Measurements from ENCODE around the gene MYO1G.

MYO1G gene

DNA sequence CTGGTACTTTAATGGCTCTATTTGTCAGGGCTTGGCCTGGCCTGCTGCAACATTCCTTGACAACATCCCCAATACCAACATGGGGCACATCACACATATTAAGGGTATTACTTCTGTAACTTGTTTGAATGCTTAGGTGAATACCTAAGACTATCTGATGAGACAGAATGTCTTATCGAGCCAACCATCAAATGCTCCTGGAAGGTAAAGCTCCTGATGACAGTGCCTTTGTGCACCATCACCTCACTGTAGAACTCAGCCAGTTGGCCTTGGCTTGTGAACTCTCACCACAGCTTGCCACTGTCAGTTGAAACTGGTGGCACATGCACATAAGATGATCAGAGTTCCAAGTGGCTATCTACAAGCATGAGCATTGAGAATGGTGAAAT is 3.7 kb upstream of the MYO1G start:
- no peak for DNase-seq (ENCODE audit: extremely low read depth, low read depth)
- TF ChIP-seq, protein P1, sequence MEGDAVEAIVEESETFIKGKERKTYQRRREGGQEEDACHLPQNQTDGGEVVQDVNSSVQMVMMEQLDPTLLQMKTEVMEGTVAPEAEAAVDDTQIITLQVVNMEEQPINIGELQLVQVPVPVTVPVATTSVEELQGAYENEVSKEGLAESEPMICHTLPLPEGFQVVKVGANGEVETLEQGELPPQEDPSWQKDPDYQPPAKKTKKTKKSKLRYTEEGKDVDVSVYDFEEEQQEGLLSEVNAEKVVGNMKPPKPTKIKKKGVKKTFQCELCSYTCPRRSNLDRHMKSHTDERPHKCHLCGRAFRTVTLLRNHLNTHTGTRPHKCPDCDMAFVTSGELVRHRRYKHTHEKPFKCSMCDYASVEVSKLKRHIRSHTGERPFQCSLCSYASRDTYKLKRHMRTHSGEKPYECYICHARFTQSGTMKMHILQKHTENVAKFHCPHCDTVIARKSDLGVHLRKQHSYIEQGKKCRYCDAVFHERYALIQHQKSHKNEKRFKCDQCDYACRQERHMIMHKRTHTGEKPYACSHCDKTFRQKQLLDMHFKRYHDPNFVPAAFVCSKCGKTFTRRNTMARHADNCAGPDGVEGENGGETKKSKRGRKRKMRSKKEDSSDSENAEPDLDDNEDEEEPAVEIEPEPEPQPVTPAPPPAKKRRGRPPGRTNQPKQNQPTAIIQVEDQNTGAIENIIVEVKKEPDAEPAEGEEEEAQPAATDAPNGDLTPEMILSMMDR (IDR thresholded peaks at IDR 0.05; ENCODE audit: low read depth, low read length), result no peak

DNA sequence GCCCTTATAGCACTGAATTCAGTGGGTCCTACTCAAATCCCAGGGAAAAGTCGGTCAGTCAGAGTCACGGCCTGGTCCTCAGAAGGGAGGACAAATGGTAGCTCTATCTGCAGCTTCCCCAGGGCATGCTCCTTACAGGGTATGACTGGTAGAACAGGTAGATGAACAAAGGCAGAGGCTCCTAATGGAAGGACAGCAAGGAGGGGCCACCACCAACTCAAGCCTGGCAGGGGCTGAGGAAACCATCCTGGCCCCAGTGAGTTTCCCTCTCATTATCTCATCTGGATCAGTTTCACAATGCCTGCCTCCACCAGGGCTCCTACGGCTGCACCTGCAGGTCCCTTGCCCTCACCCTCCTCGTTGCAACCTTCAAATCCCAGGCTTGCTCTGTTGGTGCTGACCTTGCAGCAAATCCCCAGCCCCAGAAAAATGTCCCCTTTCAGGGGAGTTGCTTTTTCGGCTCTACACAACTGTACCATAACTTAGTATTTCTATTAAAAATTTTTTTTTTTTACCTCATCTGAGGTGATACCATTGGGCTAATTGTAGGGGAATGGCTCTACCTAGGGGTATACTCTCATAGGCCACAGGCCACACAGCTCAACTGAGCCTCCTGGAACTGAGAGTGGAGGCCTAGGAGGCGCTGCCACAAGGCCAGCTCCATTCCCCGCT is 2.4 kb upstream of the MYO1G start:
- DNase-seq (ENCODE audit: extremely low read depth, low read depth), result no peak

DNA sequence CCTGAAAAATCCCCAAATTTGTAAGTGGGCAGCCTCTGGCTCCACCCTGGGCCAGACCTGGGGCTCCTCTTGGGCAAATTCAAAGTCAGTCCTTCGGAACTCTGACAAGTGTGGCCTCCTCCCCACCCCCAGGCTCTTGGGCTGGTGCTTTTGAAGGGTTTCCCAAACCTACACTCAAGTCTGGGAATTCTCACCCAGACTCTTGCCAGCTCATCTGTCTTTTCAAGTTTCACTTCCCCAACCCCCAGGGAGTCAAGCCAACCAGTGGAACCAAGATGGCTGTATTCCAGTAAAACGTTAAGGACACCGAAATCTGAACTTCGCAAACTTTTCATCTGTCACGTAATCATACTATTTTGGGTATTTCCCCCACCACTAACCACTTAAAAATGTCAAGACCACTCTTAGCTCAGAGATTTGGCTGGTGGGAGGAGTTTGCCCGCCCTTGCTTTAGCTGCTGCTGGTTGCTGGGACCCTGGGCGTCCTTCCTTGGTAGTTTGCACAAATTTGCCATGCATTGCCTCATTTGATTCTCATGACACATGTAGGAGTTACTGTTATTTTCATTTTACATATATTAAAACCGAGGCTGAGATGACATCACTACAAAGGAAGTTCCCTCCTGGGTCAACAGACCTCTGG is 1.7 kb upstream of the MYO1G start:
- no peak for DNase-seq (ENCODE audit: extremely low read depth, low read depth)
- TF ChIP-seq, protein P1 (IDR thresholded peaks at IDR 0.05; ENCODE audit: low read depth, low read length), result no peak

More for the DNA sequence above, 2.4 kb upstream of the MYO1G start:
- TF ChIP-seq, protein P1 (IDR thresholded peaks at IDR 0.05; ENCODE audit: low read depth, low read length), result no peak

DNA sequence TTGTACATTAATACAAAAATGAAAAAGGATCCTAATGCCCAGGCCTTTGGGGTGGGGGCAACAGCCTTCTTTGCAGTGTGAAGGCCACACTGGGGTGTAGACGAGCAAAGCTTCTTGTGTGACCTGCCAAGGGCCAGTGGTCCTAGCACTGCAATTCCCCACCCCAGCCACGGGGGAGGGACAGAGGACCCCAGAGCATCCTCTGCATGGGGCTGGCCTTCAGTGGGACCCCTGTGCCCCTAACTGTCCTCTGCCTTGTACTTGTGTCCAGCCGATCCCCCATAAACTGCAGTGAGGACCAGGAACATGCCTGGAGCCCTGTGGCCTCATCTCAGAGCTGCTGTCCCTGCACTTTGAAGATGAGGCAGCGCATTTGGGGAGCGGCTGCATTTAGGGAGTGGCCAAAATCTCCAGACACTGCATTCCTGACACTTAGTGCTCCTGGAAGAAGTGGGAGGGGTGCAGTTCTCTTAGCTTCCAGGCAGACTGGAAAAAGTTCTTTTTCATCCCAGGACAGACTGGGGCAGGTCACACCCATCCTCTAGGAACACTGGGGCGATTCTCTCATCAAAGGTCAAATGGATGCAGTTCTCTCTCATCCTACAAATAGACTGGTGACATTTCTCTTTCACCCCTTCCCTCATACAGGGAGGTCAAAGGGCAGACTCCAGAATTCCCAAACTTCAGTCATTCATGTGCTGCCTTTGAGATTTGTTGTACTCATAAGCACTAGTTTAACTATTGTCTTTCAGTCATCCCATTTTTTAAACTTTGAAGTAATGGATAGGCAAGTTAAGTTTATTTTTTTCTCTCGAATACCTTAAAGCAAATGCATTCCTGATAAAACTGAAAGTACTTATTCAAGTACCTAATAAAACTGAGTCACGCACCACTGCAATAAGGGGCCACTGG is 922 bp upstream of the MYO1G start:
- DNase-seq (ENCODE audit: extremely low read depth, low read depth), result no peak
- TF ChIP-seq, protein P1 (IDR thresholded peaks at IDR 0.05; ENCODE audit: low read depth, low read length), result no peak

DNA sequence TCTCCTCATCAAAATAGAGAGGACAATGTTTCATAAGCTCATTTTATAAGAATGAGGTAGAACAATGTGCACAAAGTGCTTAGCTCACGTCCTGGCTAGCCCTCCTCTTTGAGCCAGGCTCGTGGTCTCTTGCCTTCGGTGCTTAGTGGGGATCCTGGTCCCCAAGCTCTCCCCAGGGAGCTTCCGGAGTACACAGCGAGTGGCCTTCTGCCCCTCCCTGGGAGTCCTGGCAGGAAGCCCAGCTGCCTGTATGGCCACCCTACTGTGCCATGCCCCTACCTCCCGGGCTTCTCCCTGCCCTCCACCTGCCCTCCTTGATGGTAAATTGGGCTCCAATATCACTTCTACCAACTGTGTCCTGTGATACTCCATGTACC is 868 bp downstream of the MYO1G start:
- no peak for DNase-seq (ENCODE audit: extremely low read depth, low read depth)
- TF ChIP-seq, protein P1 (IDR thresholded peaks at IDR 0.05; ENCODE audit: low read depth, low read length), result no peak

DNA sequence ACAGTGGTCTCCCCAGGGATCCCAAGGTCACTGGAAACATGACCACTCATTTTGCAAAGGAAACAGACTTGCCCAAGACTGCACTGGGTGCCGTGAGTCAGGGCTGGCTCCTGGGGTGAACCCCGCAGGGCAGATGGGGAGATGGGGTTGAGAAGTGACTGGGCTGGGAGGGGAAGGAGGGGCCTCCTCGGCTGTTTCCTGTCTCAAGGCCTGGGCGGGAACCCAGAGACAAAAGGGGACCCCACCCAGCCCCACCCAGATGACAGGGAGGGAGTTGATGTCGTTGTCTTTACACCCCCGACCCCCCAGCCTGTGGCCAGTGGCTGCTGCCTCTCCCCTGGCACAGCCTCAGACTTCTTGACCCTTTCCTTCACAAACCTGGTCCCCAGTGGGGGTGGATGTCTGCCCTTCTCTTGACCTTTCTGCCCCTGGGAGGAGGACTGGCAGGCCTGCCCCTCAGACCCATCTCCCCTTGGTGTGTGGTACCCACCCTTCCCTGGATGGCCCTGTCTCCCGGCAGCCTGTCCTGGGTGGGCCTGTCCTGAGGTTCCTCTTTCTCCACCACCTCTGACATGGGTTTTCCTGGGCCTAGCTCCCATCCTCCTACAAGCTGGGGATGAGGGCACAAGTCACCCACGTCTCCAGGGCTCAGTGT is 1.4 kb downstream of the MYO1G start:
- DNase-seq (ENCODE audit: extremely low read depth, low read depth), result no peak
- TF ChIP-seq, protein P1 (IDR thresholded peaks at IDR 0.05; ENCODE audit: low read depth, low read length), result no peak
